Measurements from ENCODE around the gene NR6A1.

Gene NR6A1

GRCh38 chr9:124514125-124514524 is 257.0 kb downstream of the NR6A1 start:
- DNase-seq = no peak

GRCh38 chr9:124513376-124513994 is 257.6 kb downstream of the NR6A1 start:
- no peak for DNase-seq

- no peak for DNase-seq
These were observed 258.3 kb downstream of the NR6A1 start for GRCh38 chr9:124512806-124513204.

- no peak for DNase-seq
These were observed 259.0 kb downstream of the NR6A1 start for GRCh38 chr9:124511891-124512805.

GRCh38 chr9:124511426-124511840 is 259.7 kb downstream of the NR6A1 start:
- no peak for DNase-seq

GRCh38 chr9:124510650-124511425 is 260.3 kb downstream of the NR6A1 start:
- no peak for DNase-seq

- no peak for DNase-seq
These were observed 263.2 kb downstream of the NR6A1 start for GRCh38 chr9:124507880-124508423.

GRCh38 chr9:124506931-124507879 is 263.9 kb downstream of the NR6A1 start, which contains the start of gene NR5A1:
TSS of gene NR5A1 (minus strand) at chr9:124507399. CDS start at chr9:124503395, 4,004 bp downstream.
- DNase-seq = no peak

GRCh38 chr9:124506433-124506832 is 264.7 kb downstream of the NR6A1 start:
- no peak for DNase-seq

GRCh38 chr9:124505901-124506346 is 265.2 kb downstream of the NR6A1 start:
- DNase-seq = no peak

- no peak for DNase-seq
These were observed 265.9 kb downstream of the NR6A1 start for GRCh38 chr9:124505006-124505900.

GRCh38 chr9:124504530-124505005 is 266.5 kb downstream of the NR6A1 start:
- no peak for DNase-seq

GRCh38 chr9:124503713-124504529 is 267.2 kb downstream of the NR6A1 start:
- DNase-seq = no peak

GRCh38 chr9:124502711-124503702 is 268.1 kb downstream of the NR6A1 start:
- no peak for DNase-seq

GRCh38 chr9:124501771-124502320 is 269.3 kb downstream of the NR6A1 start:
- no peak for DNase-seq

GRCh38 chr9:124500796-124501611 is 270.1 kb downstream of the NR6A1 start:
- no peak for DNase-seq
